Tibial nerve (tissue), 4 donors: ENCODE data around the gene GRB10.

Experiments
- EP300 ChIP-seq, 2 donors: sonication (generic); formaldehyde crosslinking; IDR thresholded peaks; one replicate each; pipeline ENCODE4 v1.6.1; 2017; ENCODE audit warnings: antibody characterized with exemption in 2 of 2, mild to moderate bottlenecking in 1 of 2
- TF ChIP-seq, protein P1 (sequence below), 5 experiments: fragments of 200-600 bp in 3 of 5; fragments of 450-650 bp in 2 of 5; sonication (generic) in 3 of 5; IDR thresholded peaks; one replicate each; pipeline ENCODE4 v1.5.1; 2016 to 2019; ENCODE audit warnings: antibody characterized with exemption in 5 of 5, mild to moderate bottlenecking in 3 of 5, moderate library complexity in 2 of 5

DNA sequence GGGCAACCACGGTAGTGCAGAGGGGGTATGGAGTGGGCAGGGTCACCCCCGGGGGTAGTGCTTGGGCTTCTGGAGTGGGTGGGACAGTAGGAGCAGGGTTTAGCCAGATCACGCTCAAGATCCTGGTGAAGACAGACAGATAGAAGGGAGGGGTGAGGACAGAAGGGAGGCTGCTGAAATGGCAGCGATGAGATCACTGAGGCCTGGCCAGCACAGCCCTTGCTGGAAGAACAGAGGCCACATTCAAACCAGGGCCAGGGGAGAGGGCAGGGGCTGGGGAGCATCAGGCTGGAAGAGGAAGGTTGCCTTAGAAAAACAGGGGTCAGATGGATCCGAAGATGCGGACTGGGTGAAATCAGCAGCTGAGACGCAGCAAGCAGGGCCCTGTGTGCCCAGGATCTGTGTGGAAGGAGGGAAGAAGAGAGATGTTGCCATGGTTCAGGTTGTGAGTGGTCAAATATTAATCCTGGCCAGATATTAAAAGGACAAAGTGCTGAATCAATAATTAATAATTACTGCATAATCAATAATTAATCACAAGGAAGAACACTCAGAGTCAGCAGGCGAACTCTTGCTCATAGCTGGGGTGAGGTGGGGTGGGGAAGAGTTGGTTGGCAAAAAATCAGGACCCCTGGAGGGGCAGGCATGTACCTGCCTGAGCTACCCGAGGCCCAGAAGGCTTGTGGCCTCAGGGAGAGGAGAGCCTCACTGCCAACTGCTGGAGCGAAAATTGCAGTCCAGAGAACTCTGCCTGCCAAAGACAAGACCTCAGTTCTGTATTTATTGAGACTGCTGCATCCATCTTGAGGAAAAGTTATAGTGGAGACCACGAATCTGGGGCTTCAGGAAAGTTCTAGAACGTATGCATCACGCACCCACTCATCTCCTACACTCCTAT, 105.7 kb downstream of the GRB10 start:
- TF ChIP-seq, protein P1, sequence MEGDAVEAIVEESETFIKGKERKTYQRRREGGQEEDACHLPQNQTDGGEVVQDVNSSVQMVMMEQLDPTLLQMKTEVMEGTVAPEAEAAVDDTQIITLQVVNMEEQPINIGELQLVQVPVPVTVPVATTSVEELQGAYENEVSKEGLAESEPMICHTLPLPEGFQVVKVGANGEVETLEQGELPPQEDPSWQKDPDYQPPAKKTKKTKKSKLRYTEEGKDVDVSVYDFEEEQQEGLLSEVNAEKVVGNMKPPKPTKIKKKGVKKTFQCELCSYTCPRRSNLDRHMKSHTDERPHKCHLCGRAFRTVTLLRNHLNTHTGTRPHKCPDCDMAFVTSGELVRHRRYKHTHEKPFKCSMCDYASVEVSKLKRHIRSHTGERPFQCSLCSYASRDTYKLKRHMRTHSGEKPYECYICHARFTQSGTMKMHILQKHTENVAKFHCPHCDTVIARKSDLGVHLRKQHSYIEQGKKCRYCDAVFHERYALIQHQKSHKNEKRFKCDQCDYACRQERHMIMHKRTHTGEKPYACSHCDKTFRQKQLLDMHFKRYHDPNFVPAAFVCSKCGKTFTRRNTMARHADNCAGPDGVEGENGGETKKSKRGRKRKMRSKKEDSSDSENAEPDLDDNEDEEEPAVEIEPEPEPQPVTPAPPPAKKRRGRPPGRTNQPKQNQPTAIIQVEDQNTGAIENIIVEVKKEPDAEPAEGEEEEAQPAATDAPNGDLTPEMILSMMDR (IDR thresholded peaks at IDR 0.05): no peak
- no peak for TF ChIP-seq EP300 (IDR thresholded peaks at IDR 0.05)
